Measurements from ENCODE around the gene OSTC. TPM values are rescaled to one million over a fixed set of nuclear protein-coding genes. Genes with fewer than 3 reads are reported as not detected.
A peak's percentile ranks its signal among the peaks of the same experiment; 100 is the strongest.

Gene OSTC
- total RNA-seq, 2 experiments from 2014 or later: 75.7 to 80.0 TPM

DNA sequence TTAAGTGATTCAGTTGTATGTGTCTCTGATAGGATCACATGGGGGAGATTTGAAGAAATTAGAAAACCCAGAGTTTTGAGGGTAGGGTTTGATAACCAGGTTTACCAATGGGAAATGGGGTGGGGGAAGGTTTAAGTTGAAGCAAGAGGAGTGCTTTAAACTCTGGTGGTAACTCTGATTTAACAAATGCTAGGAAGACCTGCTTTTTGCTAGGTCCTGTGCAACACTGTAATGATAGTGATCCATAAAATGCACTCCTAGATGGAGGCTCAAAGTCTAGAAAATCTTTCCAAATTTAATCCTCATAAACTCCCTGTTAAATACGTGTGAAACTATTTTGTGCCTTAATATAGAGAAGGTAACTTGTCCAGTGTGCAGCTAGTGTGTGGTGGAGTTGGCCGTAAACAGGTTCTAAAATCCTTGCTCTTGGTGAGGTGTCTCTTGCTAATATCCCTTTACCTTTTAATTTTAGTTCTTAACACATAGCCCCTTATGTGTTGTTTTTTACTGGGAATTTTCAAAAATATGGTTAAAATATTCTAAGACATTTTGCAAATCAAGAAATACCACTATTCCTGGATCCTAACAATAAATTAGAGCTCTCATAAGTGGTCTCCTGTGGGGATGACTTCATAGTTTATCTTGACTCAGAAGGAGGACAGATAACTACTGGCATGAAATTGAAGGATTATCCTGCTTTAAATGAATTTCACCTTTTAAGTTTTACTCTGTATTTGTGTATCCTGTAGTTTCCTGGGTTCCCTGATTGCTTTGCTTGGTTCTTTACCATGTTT is 25.9 kb upstream of the OSTC start:
- DNase-seq (no peak), ATAC-seq (no peak)
- intact Hi-C loops (cut with micrococcal nuclease): no loop called here
- CTCF ChIA-PET: interaction anchor here (1.8 kb wide), 1 partner anchor 605 kb away, joined by 4 read pairs; no protein-coding TSS in a partner anchor
- Mint-ChIP-seq H3K27me3 (no peaks in the 10 kb centered on the region), H3K36me3 (ENCODE audit: low read depth) (peaks cover 76% of the 10 kb centered on the region), H3K27ac (peak overlapping the region; percentile 97), H3K4me1 (ENCODE audit: low read depth) (peaks cover 42% of the 10 kb centered on the region), H3K4me3 (peak overlapping the region; percentile 85), H3K9me3 (no peaks in the 10 kb centered on the region)
- TF ChIP-seq, protein P1, sequence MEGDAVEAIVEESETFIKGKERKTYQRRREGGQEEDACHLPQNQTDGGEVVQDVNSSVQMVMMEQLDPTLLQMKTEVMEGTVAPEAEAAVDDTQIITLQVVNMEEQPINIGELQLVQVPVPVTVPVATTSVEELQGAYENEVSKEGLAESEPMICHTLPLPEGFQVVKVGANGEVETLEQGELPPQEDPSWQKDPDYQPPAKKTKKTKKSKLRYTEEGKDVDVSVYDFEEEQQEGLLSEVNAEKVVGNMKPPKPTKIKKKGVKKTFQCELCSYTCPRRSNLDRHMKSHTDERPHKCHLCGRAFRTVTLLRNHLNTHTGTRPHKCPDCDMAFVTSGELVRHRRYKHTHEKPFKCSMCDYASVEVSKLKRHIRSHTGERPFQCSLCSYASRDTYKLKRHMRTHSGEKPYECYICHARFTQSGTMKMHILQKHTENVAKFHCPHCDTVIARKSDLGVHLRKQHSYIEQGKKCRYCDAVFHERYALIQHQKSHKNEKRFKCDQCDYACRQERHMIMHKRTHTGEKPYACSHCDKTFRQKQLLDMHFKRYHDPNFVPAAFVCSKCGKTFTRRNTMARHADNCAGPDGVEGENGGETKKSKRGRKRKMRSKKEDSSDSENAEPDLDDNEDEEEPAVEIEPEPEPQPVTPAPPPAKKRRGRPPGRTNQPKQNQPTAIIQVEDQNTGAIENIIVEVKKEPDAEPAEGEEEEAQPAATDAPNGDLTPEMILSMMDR (IDR thresholded peaks at IDR 0.05): no peak
- POLR2A ChIA-PET: interaction anchor here (0.7 to 2.0 kb wide), 6 partner anchors 11 to 631 kb away, joined by 3 to 9 read pairs (median 6); partner anchors contain the start of gene OSTC

DNA sequence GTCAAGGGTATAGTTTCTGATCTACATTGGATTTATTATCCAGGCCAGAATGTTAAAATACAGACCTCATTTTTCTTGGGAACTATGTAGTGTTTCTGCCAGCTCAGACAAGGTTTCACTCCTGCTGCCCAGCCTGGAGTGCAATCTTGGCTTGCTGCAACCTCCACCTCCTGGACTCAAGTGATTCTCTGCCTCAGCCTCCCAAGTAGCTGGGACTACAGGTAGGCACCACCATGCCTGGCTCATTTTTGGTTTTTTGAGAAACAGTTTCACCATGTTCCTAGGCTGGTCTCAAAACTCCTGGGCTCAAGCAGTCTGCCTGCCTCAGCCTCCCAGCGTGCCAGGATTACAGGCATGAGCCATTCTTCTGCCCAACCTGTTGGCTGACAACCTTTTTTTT is 24.3 kb upstream of the OSTC start:
- intact Hi-C loops (cut with micrococcal nuclease): no loop called here
- Mint-ChIP-seq H3K9me3 (no peaks in the 10 kb centered on the region), H3K4me3 (no peak overlapping the region), H3K36me3 (ENCODE audit: low read depth) (peaks cover 79% of the 10 kb centered on the region), H3K4me1 (ENCODE audit: low read depth) (peaks cover 42% of the 10 kb centered on the region), H3K27me3 (no peaks in the 10 kb centered on the region), H3K27ac (peak overlapping the region; percentile 49)
- no peak for ATAC-seq
- CTCF ChIA-PET: interaction anchor here (0.6 kb wide), 1 partner anchor 602 kb away, joined by 3 read pairs; no protein-coding TSS in a partner anchor
- TF ChIP-seq, protein P1 (IDR thresholded peaks at IDR 0.05): no peak
- POLR2A ChIA-PET: interaction anchor here (0.7 to 2.6 kb wide), 5 partner anchors 12 to 466 kb away, joined by 3 to 13 read pairs (median 3); no protein-coding TSS in a partner anchor
- no peak for DNase-seq

DNA sequence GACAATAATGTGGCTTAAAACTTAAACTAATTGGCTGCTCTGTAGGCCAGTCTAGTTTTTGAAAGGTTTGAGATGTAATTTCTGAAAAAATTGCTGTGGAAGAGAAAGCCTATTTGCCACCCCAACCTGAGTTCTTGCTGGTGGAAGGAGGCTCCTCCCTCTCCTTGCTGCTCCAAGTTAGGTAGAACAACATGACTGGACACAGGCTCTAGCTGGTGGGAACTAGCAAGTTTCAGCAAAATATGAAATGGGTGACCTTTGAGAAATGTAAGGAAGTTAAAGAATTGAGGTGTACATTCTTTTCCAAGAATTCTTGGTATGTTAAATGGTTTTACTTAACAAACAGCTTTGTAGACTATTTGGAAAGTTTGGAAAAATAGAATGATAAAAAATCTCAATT is 22.0 kb upstream of the OSTC start:
- Mint-ChIP-seq H3K9me3 (no peaks in the 10 kb centered on the region), H3K27ac (no peak overlapping the region), H3K36me3 (ENCODE audit: low read depth) (peaks cover 74% of the 10 kb centered on the region), H3K4me1 (ENCODE audit: low read depth) (peaks cover 28% of the 10 kb centered on the region), H3K27me3 (no peaks in the 10 kb centered on the region), H3K4me3 (no peak overlapping the region)
- TF ChIP-seq, protein P1 (IDR thresholded peaks at IDR 0.05): no peak
- DNase-seq: no peak
- intact Hi-C loops (cut with micrococcal nuclease): no loop called here
- no peak for ATAC-seq
- ChIA-PET POLR2A (interaction anchor here (0.9 kb wide), 1 partner anchor 10 kb away, joined by 3 read pairs; no protein-coding TSS in a partner anchor), CTCF (no interaction called here)

DNA sequence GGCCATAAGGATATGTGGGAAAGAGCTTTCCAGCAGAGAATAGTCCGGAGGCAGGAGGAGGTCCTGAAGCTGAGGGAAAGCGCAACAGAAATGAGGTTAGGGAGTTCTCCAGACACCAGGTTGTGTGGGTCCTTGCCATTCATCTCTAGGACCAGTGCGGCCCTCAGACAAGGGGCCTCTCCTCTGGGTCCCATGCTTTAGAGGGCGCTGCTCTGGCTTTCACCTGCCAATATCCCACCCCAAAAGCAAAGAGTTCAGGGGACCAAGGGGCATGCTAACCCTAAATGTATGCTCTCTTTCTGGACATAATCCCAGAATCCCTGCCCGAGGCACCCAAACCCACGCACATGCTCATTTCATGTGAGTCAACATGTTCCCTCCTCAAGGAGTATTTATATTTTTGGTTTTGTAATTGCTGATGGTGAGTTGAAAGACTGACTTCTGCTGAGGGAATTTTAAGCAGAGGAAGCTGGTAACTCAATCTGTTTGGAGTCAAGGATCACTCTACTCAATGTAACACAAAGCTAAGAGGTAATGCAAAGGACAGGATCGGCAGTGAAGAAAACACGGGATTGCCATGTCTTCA is 15.2 kb upstream of the OSTC start:
- Mint-ChIP-seq H3K9me3 (no peaks in the 10 kb centered on the region), H3K27me3 (no peaks in the 10 kb centered on the region), H3K27ac (no peak overlapping the region), H3K4me1 (ENCODE audit: low read depth) (no peaks in the 10 kb centered on the region), H3K4me3 (no peak overlapping the region), H3K36me3 (ENCODE audit: low read depth) (peaks cover 57% of the 10 kb centered on the region)
- ChIA-PET POLR2A (interaction anchor here (0.7 to 1.9 kb wide), 3 partner anchors 8 to 461 kb away, joined by 3 to 14 read pairs (median 6); no protein-coding TSS in a partner anchor), CTCF (no interaction called here)
- intact Hi-C loops (cut with micrococcal nuclease): no loop called here
- DNase-seq (no peak), ATAC-seq (no peak)
- TF ChIP-seq, protein P1 (IDR thresholded peaks at IDR 0.05): no peak

DNA sequence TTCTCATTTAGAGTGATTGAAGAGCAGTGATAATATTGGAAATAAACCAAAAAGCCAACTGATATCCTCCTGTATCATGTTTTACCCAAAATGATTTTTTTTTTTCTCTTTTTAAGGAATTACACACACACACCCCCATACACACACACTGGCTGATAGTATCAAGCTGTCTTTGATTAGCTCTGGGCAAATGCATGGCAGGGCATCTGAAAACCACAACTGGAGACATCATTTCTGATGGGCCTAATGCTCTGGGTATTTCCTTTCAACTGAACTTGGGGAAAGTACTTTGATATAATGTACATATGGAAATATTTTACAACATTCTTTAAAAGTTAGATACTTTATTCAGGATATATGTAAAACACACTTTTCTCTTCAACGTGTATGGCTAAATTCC is 14.2 kb upstream of the OSTC start:
- POLR2A ChIA-PET: interaction anchor here (1.6 to 1.9 kb wide), 2 partner anchors 9 to 13 kb away, joined by 6 to 14 read pairs; no protein-coding TSS in a partner anchor
- TF ChIP-seq, protein P1 (IDR thresholded peaks at IDR 0.05): no peak

More for the DNA sequence above, 14.2 kb upstream of the OSTC start:
- Mint-ChIP-seq H3K36me3 (ENCODE audit: low read depth) (peaks cover 58% of the 10 kb centered on the region), H3K4me1 (ENCODE audit: low read depth) (no peaks in the 10 kb centered on the region), H3K27ac (no peak overlapping the region), H3K4me3 (no peak overlapping the region), H3K9me3 (no peaks in the 10 kb centered on the region), H3K27me3 (no peaks in the 10 kb centered on the region)
- ATAC-seq: no peak
- intact Hi-C loops (cut with micrococcal nuclease): no loop called here
- CTCF ChIA-PET: no interaction called here
- no peak for DNase-seq

All from activated CD8-positive, alpha-beta T cell treated with anti-CD3 and anti-CD28 coated beads for 36 hours (primary cell).